GM06990 (cell line): ENCODE measurements around the gene CSPG4.
A peak's percentile ranks its signal among the peaks of the same experiment; 100 is the strongest.
"Not testable (repeated sequence)": the region's sequence is repeated elsewhere in the genome, so short reads cannot be mapped to it uniquely, and the experiment has no call there.

Experiments
- DNase-seq: peaks from one replicate; pipeline ENCODE4 v3.0.0-alpha.2; 2011; ENCODE audit not compliant: insufficient read length; ENCODE audit errors: extremely low read depth
- H3K27me3 ChIP-seq: replicated peaks from 2 replicates; pipeline ENCODE4 v1.6.0; 2011; ENCODE audit warnings: low read length; ENCODE audit not compliant: control insufficient read depth, insufficient read depth
- H3K36me3 ChIP-seq: 2 replicates; pipeline ENCODE4 v1.5.1; 2011; ENCODE audit warnings: low read length; ENCODE audit not compliant: control insufficient read depth, insufficient read depth
- H3K4me3 ChIP-seq: replicated peaks from 2 replicates; pipeline ENCODE4 v1.5.1; 2011; ENCODE audit warnings: low read depth, mild to moderate bottlenecking, control low read depth, low read length
- TF ChIP-seq, protein P1 (sequence below): IDR thresholded peaks from 2 replicates; pipeline ENCODE4 v1.5.1; 2011; ENCODE audit warnings: low read length, control low read depth, mild to moderate bottlenecking, inconsistent platforms; ENCODE audit not compliant: insufficient read depth, poor library complexity, severe bottlenecking

Gene CSPG4

DNA sequence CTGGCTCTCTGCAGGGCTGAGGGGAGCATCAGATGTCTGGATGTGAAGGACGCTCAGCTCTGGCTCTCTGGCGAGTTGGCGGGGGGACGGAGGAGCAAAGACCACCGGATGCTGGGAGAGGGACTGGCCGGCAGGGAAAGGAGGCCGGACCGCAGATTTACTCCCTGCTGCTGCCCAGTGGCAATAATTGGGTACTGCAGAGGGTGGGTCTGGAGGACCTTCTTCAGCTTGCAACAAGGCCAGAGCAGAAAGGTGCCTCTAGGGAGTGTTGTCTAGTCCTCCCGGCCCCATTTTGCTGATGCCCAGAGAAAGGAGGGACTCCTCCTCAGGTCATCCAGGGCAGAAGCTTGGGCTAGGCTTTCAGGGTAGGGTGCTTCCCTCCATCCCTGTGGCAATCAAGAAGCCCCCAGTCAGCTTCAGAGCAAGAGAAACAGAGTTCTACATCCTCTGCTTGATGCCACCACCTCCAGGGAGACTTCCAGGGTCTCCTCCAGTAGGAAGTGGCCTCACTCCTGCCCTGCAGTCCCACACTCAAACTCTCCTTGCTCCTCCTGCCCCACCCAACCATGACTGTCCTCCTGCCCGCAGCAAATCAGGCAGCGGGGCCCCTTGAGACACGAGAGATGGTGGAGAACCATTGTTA lies 20.3 kb upstream of the CSPG4 start:
- Histone ChIP-seq H3K36me3 (no peaks in the 10 kb centered on the region), H3K4me3 (no peak overlapping the region), H3K27me3 (no peaks in the 10 kb centered on the region)
- DNase-seq, result peak; percentile 46
- TF ChIP-seq, protein P1, sequence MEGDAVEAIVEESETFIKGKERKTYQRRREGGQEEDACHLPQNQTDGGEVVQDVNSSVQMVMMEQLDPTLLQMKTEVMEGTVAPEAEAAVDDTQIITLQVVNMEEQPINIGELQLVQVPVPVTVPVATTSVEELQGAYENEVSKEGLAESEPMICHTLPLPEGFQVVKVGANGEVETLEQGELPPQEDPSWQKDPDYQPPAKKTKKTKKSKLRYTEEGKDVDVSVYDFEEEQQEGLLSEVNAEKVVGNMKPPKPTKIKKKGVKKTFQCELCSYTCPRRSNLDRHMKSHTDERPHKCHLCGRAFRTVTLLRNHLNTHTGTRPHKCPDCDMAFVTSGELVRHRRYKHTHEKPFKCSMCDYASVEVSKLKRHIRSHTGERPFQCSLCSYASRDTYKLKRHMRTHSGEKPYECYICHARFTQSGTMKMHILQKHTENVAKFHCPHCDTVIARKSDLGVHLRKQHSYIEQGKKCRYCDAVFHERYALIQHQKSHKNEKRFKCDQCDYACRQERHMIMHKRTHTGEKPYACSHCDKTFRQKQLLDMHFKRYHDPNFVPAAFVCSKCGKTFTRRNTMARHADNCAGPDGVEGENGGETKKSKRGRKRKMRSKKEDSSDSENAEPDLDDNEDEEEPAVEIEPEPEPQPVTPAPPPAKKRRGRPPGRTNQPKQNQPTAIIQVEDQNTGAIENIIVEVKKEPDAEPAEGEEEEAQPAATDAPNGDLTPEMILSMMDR, result peak; percentile 74

DNA sequence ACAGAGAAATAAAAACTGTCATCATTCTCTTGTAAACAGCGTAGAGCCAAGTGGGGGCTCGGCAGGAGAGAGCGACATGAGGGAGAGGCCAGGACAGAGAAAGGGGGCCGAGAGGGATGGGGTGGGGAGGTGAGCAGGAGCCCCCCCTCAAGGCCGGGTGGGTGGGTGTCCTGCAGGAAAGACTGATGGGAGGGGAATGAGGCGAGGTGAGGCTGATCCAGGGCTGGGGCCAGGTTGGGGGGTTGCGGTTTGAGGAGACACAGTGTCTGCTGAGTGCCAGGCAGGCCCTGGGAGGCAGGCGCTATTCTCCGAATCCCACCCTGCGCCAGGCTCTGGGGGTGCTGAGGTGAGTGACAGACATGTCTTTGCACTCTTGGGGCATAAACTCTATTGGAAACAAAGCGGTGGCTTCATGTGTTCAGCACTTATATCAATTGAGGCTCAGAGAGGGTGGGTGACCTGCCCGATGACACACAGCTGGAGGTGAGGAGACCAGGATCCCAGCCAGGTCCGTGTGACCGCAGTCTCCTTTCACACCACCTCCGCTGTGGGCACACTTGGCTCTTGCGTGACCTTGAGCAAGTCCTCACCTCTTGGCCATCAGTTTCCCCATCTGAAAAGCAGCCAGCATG lies 19.6 kb upstream of the CSPG4 start:
- DNase-seq, result no peak
- Histone ChIP-seq H3K4me3 (no peak overlapping the region), H3K36me3 (no peaks in the 10 kb centered on the region), H3K27me3 (no peaks in the 10 kb centered on the region)
- TF ChIP-seq, protein P1, result no peak

DNA sequence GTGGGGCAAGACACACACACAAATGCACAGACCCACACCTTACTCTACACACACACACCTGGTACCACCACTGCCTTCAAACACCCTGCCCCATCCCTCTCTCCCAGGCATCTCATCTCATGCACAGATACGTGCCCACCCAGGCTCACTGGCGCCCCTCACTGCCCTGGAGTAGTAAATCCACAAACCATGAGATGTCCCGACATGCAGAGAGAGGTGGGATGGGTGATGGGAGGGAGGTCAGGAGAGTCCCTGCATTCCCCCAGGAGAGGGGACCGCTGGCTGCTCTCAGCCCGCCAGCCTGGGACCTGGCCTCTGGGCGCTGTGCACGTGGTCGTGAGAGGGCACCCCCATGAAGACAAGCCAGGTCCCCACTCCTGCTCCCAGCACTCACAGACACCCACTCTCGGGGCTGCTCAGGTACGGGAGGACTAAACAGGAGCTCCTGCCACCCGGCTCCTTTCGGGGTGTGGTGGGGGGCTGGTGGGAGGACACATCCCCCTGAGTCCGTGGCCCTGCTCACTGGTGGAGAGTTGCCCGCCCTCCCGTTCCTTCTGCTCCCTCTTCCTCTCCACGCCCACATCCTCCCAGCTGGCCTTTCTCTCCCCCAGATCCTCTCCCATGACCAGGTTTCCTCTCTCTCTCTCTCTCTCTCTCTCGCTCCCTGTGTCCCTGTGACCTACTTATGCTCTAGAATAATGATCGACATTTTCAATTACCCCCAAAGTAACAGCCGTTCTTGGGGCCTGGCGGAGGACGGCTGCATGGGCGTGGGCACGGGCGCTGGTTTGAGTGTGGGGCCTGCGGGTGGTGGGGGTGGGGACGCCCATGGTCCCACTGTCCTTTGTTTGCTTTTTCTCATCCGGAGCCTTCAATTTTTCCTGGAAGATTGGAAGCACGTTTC lies 18.9 kb upstream of the CSPG4 start:
- H3K27me3 ChIP-seq, result no peaks in the 10 kb centered on the region
- no peak for DNase-seq
- TF ChIP-seq, protein P1, result no peak
- no peaks in the 10 kb centered on the region for H3K36me3 ChIP-seq
- no peak overlapping the region for H3K4me3 ChIP-seq

DNA sequence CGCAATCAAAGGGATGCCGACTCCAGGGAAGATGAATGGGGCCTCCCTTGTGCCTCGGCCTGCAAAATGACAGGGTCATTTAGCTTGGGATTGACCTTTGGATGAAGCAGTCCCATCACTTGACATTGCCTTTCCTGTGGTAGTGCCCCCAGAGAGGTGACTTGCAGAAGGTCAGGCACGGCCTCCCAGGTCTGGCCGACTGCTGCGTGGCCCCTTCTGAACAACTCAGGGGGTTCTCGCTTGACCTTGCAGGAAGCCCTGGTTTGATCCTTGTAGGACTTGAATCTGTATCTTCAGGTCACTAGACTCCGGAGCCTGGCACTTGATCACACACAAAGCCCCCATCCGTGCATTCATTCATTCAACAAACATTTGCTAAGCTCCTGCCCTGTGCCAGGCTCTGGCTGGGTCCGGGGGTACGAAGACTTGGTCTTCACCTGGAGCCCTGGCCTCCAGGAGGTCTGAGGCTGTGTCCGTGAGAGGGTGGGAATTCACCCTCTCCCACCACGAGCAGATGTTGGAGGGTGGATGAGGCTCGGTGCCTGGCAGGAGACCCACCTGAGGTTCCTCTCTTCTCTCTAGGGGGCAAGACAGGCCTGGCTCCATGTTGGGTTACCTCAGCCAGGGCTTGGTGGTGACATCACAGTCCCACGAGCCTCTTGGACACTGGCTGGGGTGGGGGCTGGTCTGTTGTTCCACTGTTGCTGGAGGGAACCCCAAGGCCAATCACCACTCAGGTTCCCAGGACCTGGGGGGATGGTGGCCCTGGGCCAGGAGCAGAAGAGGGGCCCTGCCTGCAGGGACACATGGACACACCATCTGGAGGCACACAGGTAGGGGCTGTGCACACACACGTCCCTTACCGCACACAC lies 18.0 kb upstream of the CSPG4 start:
- H3K36me3 ChIP-seq, H3K27me3 ChIP-seq, DNase-seq, H3K4me3 ChIP-seq: not testable (repeated sequence)

DNA sequence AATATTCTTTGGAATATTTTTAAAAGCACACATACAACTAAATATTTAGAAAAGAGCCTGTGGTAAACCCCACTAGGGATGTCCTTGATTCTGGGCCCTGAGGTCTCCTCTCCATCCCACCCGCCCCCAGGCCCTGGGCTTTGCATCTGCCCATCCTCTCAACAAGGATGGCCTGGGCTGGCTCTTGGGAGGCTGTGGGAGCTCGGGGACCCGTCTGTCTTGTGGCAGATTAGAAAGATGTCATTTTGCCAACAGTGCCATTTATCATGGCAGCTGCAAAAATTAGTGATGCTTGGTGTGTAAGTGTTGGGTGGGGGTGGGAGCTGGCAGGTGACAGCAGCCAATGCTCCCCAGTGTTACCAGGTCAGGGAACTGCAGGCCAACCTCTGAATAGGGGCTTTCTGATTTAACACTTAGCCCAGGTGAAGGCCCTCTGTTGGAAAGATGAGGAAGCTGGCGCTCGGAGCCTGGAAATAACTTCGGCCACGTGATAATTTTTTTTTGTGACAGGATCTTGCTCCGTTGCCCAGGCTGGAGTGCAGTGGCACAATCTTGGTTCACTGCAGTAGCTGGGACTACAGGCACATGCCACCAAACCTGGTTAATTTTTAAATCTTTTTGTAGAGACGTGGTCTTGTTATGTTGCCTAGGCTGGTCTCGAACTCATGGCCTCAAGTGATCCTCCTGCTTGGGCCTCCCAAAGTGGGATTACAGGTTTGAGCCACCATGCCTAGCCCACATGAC lies 16.9 kb upstream of the CSPG4 start:
- no peak for DNase-seq
- Histone ChIP-seq H3K36me3 (no peaks in the 10 kb centered on the region), H3K27me3 (no peaks in the 10 kb centered on the region), H3K4me3 (no peak overlapping the region)
- TF ChIP-seq, protein P1, result no peak
